GM19023 (cell line): ENCODE results near the gene MEF2B.
"Not testable (repeated sequence)": the region's sequence is repeated elsewhere in the genome, so short reads cannot be mapped to it uniquely, and the experiment has no call there.

Source experiments
- ATAC-seq: cut with Tn5 transposase; IDR thresholded peaks from one replicate; pipeline ENCODE4 v1.9.1; 2021; ENCODE audit warnings: mild to moderate bottlenecking, moderate library complexity; ENCODE audit not compliant: unreplicated experiment

MEF2B gene

GRCh38 chr19:19157808-19158207 lies 12.3 kb downstream of the MEF2B start:
- ATAC-seq, result no peak

- peak; percentile 69 for ATAC-seq
These were observed 14.4 kb downstream of the MEF2B start for GRCh38 chr19:19155495-19156219.

GRCh38 chr19:19154768-19155494 lies 15.1 kb downstream of the MEF2B start:
- ATAC-seq, result no peak

GRCh38 chr19:19152668-19153384 lies 17.2 kb downstream of the MEF2B start:
- no peak for ATAC-seq

- ATAC-seq, result peak; percentile 47
These were observed 18.6 kb downstream of the MEF2B start for GRCh38 chr19:19151418-19151817.

GRCh38 chr19:19149435-19149834 lies 20.6 kb downstream of the MEF2B start:
- no peak for ATAC-seq

- ATAC-seq, result not testable (repeated sequence)
These were observed 21.6 kb downstream of the MEF2B start for GRCh38 chr19:19148504-19148903.

GRCh38 chr19:19147344-19147743 lies 22.7 kb downstream of the MEF2B start:
- ATAC-seq, result no peak

- ATAC-seq, result no peak
These were observed 23.2 kb downstream of the MEF2B start for GRCh38 chr19:19146865-19147264.

- ATAC-seq, result no peak
These were observed 24.1 kb downstream of the MEF2B start for GRCh38 chr19:19145684-19146608.

- ATAC-seq, result no peak
These were observed 24.8 kb downstream of the MEF2B start for GRCh38 chr19:19145281-19145680.

- no peak for ATAC-seq
These were observed 27.7 kb downstream of the MEF2B start for GRCh38 chr19:19142347-19142746.

- ATAC-seq, result no peak
These were observed 29.6 kb downstream of the MEF2B start for GRCh38 chr19:19140476-19140875.

GRCh38 chr19:19139876-19140229 lies 30.2 kb downstream of the MEF2B start:
- ATAC-seq, result no peak

GRCh38 chr19:19138109-19138981 lies 31.7 kb downstream of the MEF2B start, which contains the start of gene TMEM161A:
Gene TMEM161A, minus strand, starts transcription at chr19:19138478. Its CDS starts 50 bp downstream, at chr19:19138428.
- ATAC-seq, result peak; percentile 99

GRCh38 chr19:19137556-19138108 lies 32.4 kb downstream of the MEF2B start:
- no peak for ATAC-seq

GRCh38 chr19:19135713-19136112 lies 34.4 kb downstream of the MEF2B start:
- not testable (repeated sequence) for ATAC-seq

- no peak for ATAC-seq
These were observed 35.3 kb downstream of the MEF2B start for GRCh38 chr19:19134687-19135158.

GRCh38 chr19:19133985-19134384 lies 36.1 kb downstream of the MEF2B start:
- no peak for ATAC-seq
